Measurements from ENCODE around the gene CATSPERB. TPM values are rescaled to one million over a fixed set of nuclear protein-coding genes. Genes with fewer than 3 reads are reported as not detected.

Gene CATSPERB
- total and polyA plus RNA-seq, 3 donors from 2014 or later, result 5.0 to 6.4 (median 6.1) TPM

- no peak for TF ChIP-seq POLR2A (IDR thresholded peaks at IDR 0.05)
- no peak for TF ChIP-seq CTCF (IDR thresholded peaks at IDR 0.05)
- no peak for DNase-seq
- Histone ChIP-seq H3K4me3 (no peak overlapping the region), H3K4me1 (no peaks in the 10 kb centered on the region), H3K27ac (no peak overlapping the region), H3K9me3 (no peaks in the 10 kb centered on the region), H3K27me3 (no peaks in the 10 kb centered on the region), H3K36me3 (ENCODE audit: low read depth, missing control alignments) (no peaks in the 10 kb centered on the region)
- 89 to 91% methylated on average over 4 of the region's 4 CpGs for WGBS, 2 donors
- intact Hi-C loops (cut with DNase I; ENCODE audit: low total_unique reads), result no loop called here
These were observed 3.2 kb downstream of the CATSPERB start for GRCh38 chr14:91728616-91729183.

- intact Hi-C loops (cut with DNase I; ENCODE audit: low total_unique reads), result no loop called here
- H3K27ac ChIP-seq, result no peak overlapping the region
- H3K9me3 ChIP-seq, result no peaks in the 10 kb centered on the region
- no peaks in the 10 kb centered on the region for H3K36me3 ChIP-seq (ENCODE audit: low read depth, missing control alignments)
- no peak for TF ChIP-seq POLR2A (IDR thresholded peaks at IDR 0.05)
- TF ChIP-seq CTCF (IDR thresholded peaks at IDR 0.05), result no peak
- no peak overlapping the region for H3K4me3 ChIP-seq
- DNase-seq, result no peak
- H3K4me1 ChIP-seq, result no peaks in the 10 kb centered on the region
- 76 to 82% methylated on average over 2 of the region's 2 CpGs for WGBS, 2 donors
- H3K27me3 ChIP-seq, result no peaks in the 10 kb centered on the region
These were observed 4.8 kb downstream of the CATSPERB start for GRCh38 chr14:91727121-91727520.

GRCh38 chr14:91723501-91723900 is 8.4 kb downstream of the CATSPERB start:
- DNase-seq, result no peak
- H3K36me3 ChIP-seq (ENCODE audit: low read depth, missing control alignments), result no peaks in the 10 kb centered on the region
- H3K27me3 ChIP-seq, result no peaks in the 10 kb centered on the region
- intact Hi-C loops (cut with DNase I; ENCODE audit: low total_unique reads), result no loop called here
- H3K9me3 ChIP-seq, result no peaks in the 10 kb centered on the region
- H3K4me1 ChIP-seq, result no peaks in the 10 kb centered on the region
- no peak overlapping the region for H3K4me3 ChIP-seq
- H3K27ac ChIP-seq, result no peak overlapping the region
- TF ChIP-seq CTCF (IDR thresholded peaks at IDR 0.05), result no peak
- no peak for TF ChIP-seq POLR2A (IDR thresholded peaks at IDR 0.05)
- 79 to 87% methylated on average over 2 of the region's 2 CpGs for WGBS, 2 donors

- intact Hi-C loops (cut with DNase I; ENCODE audit: low total_unique reads), result no loop called here
- DNase-seq, result no peak
- Histone ChIP-seq H3K36me3 (ENCODE audit: low read depth, missing control alignments) (no peaks in the 10 kb centered on the region), H3K9me3 (no peaks in the 10 kb centered on the region), H3K27me3 (no peaks in the 10 kb centered on the region), H3K4me1 (no peaks in the 10 kb centered on the region), H3K27ac (no peak overlapping the region), H3K4me3 (no peak overlapping the region)
- TF ChIP-seq POLR2A (IDR thresholded peaks at IDR 0.05), result no peak
- no peak for TF ChIP-seq CTCF (IDR thresholded peaks at IDR 0.05)
These were observed 9.5 kb downstream of the CATSPERB start for GRCh38 chr14:91722386-91722785.

GRCh38 chr14:91719839-91720238 is 12.0 kb downstream of the CATSPERB start:
- 72 to 75% methylated on average over 3 of the region's 3 CpGs for WGBS, 2 donors
- H3K4me1 ChIP-seq, result no peaks in the 10 kb centered on the region
- no peak for TF ChIP-seq POLR2A (IDR thresholded peaks at IDR 0.05)
- no peak for TF ChIP-seq CTCF (IDR thresholded peaks at IDR 0.05)
- no peak for DNase-seq
- H3K27ac ChIP-seq, result no peak overlapping the region
- no peaks in the 10 kb centered on the region for H3K27me3 ChIP-seq
- H3K9me3 ChIP-seq, result no peaks in the 10 kb centered on the region
- intact Hi-C loops (cut with DNase I; ENCODE audit: low total_unique reads), result no loop called here
- no peaks in the 10 kb centered on the region for H3K36me3 ChIP-seq (ENCODE audit: low read depth, missing control alignments)
- H3K4me3 ChIP-seq, result no peak overlapping the region
